DND-41 (cell line): ENCODE measurements around the gene GSTM3.

Source experiments
- ATAC-seq: fragments of 200-7000 bp; cut with Tn5 transposase; 3 replicates; pipeline ENCODE4 v1.9.1; 2021; ENCODE audit warnings: low read depth; ENCODE audit not compliant: insufficient read depth
- DNase-seq: peaks from one replicate; pipeline ENCODE4 v3.0.0-alpha.2; 2020
- H2AFZ ChIP-seq: 2 replicates; pipeline ENCODE4 v1.6.0; 2012; ENCODE audit warnings: low read depth, low read length
- H3K27ac ChIP-seq: 2 replicates; pipeline ENCODE4 v1.5.1; 2012; ENCODE audit warnings: low read length, inconsistent platforms
- H3K27me3 ChIP-seq: fragments of 200-600 bp; sonication (generic); 2 replicates; pipeline ENCODE4 v1.6.0; 2012; ENCODE audit warnings: low read length, mild to moderate bottlenecking, inconsistent platforms; ENCODE audit not compliant: insufficient read depth, poor library complexity
- H3K36me3 ChIP-seq: 2 replicates; pipeline ENCODE4 v1.5.1; 2012; ENCODE audit warnings: low read length, inconsistent platforms; ENCODE audit not compliant: insufficient read depth
- H3K4me1 ChIP-seq: 2 replicates; pipeline ENCODE4 v1.5.1; 2012; ENCODE audit warnings: mild to moderate bottlenecking, low read length; ENCODE audit not compliant: insufficient read depth
- H3K4me2 ChIP-seq: 2 replicates; pipeline ENCODE4 v1.6.0; 2012; ENCODE audit warnings: mild to moderate bottlenecking, moderate library complexity, low read length, inconsistent platforms; ENCODE audit not compliant: insufficient read depth
- H3K4me3 ChIP-seq, 2 experiments: fragments of 200-600 bp in 1 of 2; shearing (Covaris generic) in 1 of 2; 2 replicates each; pipeline ENCODE4 v1.5.1; 2012 to 2016; ENCODE audit warnings: inconsistent platforms in 2 of 2, low read length in 2 of 2, mild to moderate bottlenecking in 2 of 2, low read depth in 1 of 2, moderate library complexity in 1 of 2
- H3K79me2 ChIP-seq: 2 replicates; pipeline ENCODE4 v1.6.0; 2012; ENCODE audit warnings: low read length, inconsistent platforms; ENCODE audit not compliant: insufficient read depth
- H3K9ac ChIP-seq: 2 replicates; pipeline ENCODE4 v1.6.0; 2012; ENCODE audit warnings: low read depth, mild to moderate bottlenecking, inconsistent platforms, low read length, moderate library complexity
- H3K9me3 ChIP-seq: 2 replicates; pipeline ENCODE4 v1.5.1; 2012; ENCODE audit warnings: low read length, moderate library complexity, mild to moderate bottlenecking, inconsistent platforms; ENCODE audit not compliant: insufficient read depth, severe bottlenecking
- H4K20me1 ChIP-seq: 2 replicates; pipeline ENCODE4 v1.6.0; 2012; ENCODE audit warnings: low read length; ENCODE audit not compliant: insufficient read depth
- CTCF ChIP-seq: IDR thresholded peaks from 2 replicates; pipeline ENCODE4 v1.5.1; 2012; ENCODE audit warnings: borderline replicate concordance, low read length, moderate library complexity, mild to moderate bottlenecking; ENCODE audit not compliant: poor library complexity, severe bottlenecking; ENCODE audit errors: extremely low read depth
- EZH2 ChIP-seq: IDR thresholded peaks from 3 replicates; pipeline ENCODE4 v1.6.1; 2012; ENCODE audit warnings: borderline replicate concordance, low read depth, mild to moderate bottlenecking, moderate library complexity, low read length, inconsistent platforms; ENCODE audit not compliant: severe bottlenecking

Gene GSTM3

GRCh38 chr1:109724933-109725332 lies 15.9 kb downstream of the GSTM3 start:
- Histone ChIP-seq H3K36me3 (no peaks in the 10 kb centered on the region), H3K27me3 (peaks cover 19% of the 10 kb centered on the region), H2AFZ (no peak overlapping the region), H3K27ac (no peak overlapping the region), H3K4me3 (no peak overlapping the region), H3K4me1 (no peaks in the 10 kb centered on the region), H4K20me1 (no peaks in the 10 kb centered on the region), H3K9ac (no peak overlapping the region), H3K4me2 (no peak overlapping the region), H3K9me3 (no peaks in the 10 kb centered on the region), H3K79me2 (no peaks in the 10 kb centered on the region)
- TF ChIP-seq CTCF (no peak), EZH2 (no peak)
- DNase-seq = no peak
- ATAC-seq = no peak

- Histone ChIP-seq H3K4me3 (no peak overlapping the region), H3K27me3 (peaks cover 13% of the 10 kb centered on the region), H2AFZ (no peak overlapping the region), H3K9ac (no peak overlapping the region), H3K27ac (no peak overlapping the region), H3K4me2 (no peak overlapping the region), H4K20me1 (no peaks in the 10 kb centered on the region), H3K79me2 (no peaks in the 10 kb centered on the region), H3K9me3 (no peaks in the 10 kb centered on the region), H3K36me3 (no peaks in the 10 kb centered on the region), H3K4me1 (no peaks in the 10 kb centered on the region)
- ATAC-seq (no peak), DNase-seq (no peak)
- TF ChIP-seq EZH2 = no peak
- TF ChIP-seq CTCF = no peak
These were observed 17.7 kb downstream of the GSTM3 start for GRCh38 chr1:109722908-109723691.

- Histone ChIP-seq H3K79me2 (no peaks in the 10 kb centered on the region), H3K27me3 (peaks cover 13% of the 10 kb centered on the region), H3K9ac (no peak overlapping the region), H3K27ac (no peak overlapping the region), H2AFZ (no peak overlapping the region), H3K4me1 (no peaks in the 10 kb centered on the region), H3K36me3 (no peaks in the 10 kb centered on the region), H4K20me1 (no peaks in the 10 kb centered on the region), H3K9me3 (no peaks in the 10 kb centered on the region), H3K4me2 (no peak overlapping the region), H3K4me3 (no peak overlapping the region; a peak in 1 of 4 replicates)
- DNase-seq (no peak), ATAC-seq (no peak)
- TF ChIP-seq EZH2 = no peak
These were observed 18.9 kb downstream of the GSTM3 start for GRCh38 chr1:109721971-109722370.

GRCh38 chr1:109721042-109721441 lies 19.8 kb downstream of the GSTM3 start:
- DNase-seq (no peak), ATAC-seq (no peak)
- no peaks in the 10 kb centered on the region for H4K20me1 ChIP-seq
- no peaks in the 10 kb centered on the region for H3K9me3 ChIP-seq
- H3K4me1 ChIP-seq = no peaks in the 10 kb centered on the region
- H3K79me2 ChIP-seq = no peaks in the 10 kb centered on the region
- H3K4me3 ChIP-seq = no peak overlapping the region
- H3K27ac ChIP-seq = no peak overlapping the region
- TF ChIP-seq EZH2 = no peak
- TF ChIP-seq CTCF = no peak
- H3K27me3 ChIP-seq = peaks cover 9% of the 10 kb centered on the region
- H3K4me2 ChIP-seq = no peak overlapping the region
- H3K36me3 ChIP-seq = no peaks in the 10 kb centered on the region
- H2AFZ ChIP-seq = no peak overlapping the region
- no peak overlapping the region for H3K9ac ChIP-seq
